Kasumi-1 (cell line): Measurements from ENCODE around the gene SMAD7.
A peak's percentile ranks its signal among the peaks of the same experiment; 100 is the strongest.

Experiments
- DNase-seq, 2 experiments: peaks; one replicate each; lab custom pipeline; 2025; lab: John Stamatoyannopoulos, UW

SMAD7 gene, protein sequence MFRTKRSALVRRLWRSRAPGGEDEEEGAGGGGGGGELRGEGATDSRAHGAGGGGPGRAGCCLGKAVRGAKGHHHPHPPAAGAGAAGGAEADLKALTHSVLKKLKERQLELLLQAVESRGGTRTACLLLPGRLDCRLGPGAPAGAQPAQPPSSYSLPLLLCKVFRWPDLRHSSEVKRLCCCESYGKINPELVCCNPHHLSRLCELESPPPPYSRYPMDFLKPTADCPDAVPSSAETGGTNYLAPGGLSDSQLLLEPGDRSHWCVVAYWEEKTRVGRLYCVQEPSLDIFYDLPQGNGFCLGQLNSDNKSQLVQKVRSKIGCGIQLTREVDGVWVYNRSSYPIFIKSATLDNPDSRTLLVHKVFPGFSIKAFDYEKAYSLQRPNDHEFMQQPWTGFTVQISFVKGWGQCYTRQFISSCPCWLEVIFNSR

DNA sequence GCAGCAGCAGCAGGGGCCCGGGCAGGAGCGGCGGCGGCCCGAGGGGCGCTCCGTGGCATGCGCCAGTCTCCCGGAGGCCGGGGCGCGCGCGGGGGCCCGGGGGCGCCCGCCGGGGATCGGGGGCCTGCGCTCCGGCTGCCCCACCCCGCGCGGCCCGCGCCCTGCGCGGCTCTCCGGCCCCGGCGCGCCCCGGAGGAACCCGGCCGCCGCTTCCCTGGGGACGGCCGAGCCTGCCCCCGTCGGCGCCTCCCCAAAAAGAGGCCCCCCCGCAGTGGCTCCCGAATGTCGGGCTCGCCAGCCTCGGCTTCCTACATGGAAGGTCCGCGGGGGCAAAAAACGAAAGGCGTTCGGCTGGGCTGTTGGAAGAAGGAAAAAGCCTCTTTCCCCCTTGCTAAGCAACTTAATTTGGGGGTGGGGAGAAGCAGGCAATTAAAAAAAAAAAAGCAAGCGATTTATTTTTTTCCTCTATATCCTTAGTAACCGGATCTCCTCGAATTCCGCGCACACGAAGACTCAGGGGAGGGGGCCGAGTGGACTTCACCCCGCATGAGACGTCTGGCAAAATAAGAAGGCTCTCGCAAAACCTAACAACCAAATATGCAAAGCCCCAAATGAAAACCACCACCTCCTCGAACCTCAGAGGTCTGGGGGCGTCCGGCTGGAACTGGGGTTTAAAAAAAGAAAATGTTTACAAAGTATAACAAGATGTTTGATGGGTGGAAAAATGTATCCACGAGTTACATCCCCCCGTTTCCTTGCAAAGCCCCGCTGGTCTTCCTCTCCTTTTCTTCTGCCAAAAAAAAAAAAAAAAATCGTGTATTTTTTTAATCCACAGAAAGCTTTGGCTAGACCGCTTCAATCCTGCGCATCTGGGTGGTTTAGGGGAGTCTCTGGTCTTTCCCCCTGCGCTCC is at the start of gene SMAD7:
SMAD7 (minus strand) TSS at position 430 of the 912 bp plus-strand sequence. CDS start 541 bp downstream, outside the sequence.
- peak in 1 of 2 experiments; percentile 33 for DNase-seq

DNA sequence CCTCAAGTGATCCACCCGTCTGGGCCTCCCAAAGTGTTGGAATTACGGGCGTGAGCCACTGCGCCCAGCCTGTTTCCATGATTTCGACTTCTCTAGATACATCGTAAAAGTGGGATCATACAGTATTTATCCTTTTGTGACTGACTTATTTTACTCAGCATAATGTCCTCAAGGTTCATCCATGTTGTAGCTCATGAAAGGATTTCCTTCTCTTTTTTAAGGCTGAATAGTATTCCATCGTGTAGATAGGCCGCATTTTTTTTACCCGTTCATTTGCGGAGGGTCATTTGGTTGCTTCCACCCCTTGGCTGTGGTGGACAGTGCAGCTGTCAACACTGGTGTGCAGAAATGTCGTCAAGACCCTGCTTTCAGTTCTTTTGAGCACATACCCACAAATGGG is 48.8 kb upstream of the SMAD7 start:
- no peak for DNase-seq

DNA sequence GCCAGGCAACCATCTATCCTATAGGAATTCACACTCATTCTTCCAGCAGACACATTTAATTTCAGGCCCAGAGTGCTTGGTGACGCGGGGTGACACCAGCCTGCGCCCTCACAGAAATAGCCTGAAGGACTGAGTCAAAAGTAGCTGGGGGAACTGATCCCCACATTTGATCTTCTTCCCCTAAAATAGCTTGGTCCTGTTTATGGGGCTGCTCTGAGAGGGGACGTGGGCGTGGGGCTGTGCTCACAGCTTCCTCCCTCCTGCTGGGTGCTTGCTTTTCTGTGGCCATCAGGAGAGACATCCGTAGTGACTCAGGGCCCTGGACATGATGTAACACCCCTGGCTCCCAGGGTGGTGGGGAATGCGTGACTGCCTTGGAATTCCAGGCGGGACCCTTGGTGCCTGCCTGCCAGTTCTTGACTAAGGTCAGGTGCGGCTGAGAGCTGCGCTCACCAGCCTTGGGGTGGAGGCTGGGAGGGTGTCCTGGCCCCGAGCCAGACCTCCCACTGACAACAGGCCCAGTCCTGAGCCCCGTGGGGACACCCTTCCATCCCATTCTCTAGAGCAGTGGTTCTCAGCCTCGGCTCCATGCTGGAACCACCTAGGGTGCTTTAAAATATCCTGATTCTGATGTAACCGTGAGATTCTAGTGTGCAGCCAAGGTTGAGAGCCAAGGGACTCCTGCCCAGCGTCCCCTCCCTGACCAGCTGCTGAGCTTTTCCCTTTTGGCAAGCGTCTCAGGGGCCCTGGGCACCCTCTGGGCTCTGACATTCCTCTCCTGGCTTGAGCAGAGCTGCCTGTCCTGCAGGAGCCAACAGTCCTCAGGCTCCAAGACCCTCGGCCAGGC is 47.4 kb upstream of the SMAD7 start:
- no peak for DNase-seq

DNA sequence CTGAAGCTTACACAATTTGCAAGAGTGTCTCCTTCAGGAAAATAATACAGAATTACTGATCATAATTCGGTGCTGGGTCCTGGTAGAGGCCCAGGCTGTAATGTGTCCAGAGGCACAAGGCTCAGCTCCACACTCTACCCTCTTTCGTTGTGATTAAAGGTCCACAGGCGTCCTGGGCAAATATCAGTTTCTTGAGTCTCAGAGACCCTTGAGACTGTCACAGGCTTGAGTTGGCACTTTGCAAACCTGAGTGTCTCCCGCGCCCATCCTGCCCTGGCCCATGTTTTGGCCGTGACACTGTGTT is 46.9 kb upstream of the SMAD7 start:
- DNase-seq, result no peak

DNA sequence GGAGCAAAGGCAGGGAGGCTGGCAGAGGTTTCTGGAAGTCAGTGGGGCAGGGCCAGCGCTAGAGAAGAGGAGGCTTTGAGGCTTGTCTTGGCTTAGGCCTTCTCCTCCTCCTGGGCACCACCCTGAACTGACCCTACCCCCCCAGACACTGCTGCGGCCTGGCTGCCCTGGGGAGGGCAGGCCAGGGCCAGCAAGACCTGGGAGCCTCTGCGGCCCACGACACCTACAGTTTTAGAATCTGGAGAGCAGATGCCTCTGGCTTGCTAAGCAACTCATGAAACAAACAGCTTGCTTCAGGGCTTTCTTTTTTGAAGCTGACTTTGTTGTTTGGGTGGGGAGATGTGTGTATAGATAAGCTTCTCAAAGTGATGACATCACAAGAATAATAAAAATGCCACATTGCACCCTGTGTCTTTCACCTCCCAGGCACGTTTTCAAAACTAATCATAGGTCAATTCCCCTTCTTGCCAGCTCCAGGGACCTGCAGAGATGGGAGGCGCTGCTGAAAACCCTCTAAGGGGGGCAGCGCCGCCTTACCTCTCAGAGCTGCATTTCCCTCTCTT is 46.2 kb upstream of the SMAD7 start:
- no peak for DNase-seq

DNA sequence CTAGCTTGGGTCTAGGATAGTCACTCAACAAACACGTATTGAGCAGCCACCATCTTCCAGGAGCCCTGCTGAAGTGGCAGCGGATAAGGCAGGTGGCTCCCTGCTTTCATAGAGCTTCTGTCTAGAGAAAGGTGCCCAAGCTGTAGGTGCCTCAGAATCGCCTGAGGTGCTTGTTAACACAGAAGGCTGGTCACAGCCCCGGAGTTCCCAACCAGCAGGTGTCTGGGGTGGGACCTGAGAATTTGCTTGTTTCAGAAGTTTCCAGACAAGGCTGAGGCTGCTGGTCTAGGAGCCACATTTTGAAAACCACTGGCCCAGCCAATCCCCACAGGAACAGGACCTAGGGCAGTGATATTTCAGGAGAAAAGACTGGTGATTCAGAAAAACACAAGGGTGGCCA is 45.3 kb upstream of the SMAD7 start:
- DNase-seq, result no peak

DNA sequence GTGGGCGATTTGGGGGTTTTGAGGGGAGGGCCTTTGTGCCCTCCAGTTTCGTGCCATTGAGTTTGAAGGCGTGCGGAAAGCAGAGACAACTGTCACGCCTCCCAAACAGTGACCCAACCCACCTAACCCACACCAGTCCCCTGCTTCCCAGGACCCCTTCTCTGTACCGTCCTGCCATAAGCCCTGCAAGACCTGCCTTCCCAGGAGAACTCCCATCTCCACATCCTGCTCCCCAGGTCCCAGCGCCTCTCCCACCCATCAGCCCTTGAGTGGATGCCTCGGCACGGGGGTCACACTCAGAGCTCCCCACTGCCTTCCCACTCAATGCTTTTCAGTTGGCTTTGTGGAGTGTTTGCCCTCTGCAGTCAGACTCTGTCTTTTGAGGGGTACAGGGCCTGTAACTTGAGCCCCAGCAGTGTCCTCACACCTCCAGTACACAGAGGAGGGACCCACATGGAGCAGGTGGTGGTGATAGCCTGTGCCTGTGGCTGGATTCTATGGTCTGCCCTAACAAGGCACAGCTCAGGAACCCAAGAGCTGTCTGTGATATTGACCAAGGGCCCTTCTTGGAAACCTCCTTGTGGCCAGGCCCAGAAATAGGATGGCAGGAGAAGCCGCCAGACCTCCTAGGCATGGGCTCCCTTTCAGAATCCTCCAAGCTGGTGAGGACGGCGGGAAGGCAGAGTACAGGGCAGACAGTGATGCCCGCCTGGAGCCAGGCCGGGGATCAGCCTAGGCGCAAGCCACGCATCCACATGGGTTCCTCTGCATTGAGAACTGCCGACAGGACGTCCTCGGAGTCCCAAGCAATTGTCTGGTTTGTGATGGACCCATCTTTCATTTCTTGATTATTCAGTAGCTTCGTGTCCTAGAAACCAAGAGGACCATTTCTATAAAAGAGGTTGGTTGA is 44.4 kb upstream of the SMAD7 start:
- no peak for DNase-seq

DNA sequence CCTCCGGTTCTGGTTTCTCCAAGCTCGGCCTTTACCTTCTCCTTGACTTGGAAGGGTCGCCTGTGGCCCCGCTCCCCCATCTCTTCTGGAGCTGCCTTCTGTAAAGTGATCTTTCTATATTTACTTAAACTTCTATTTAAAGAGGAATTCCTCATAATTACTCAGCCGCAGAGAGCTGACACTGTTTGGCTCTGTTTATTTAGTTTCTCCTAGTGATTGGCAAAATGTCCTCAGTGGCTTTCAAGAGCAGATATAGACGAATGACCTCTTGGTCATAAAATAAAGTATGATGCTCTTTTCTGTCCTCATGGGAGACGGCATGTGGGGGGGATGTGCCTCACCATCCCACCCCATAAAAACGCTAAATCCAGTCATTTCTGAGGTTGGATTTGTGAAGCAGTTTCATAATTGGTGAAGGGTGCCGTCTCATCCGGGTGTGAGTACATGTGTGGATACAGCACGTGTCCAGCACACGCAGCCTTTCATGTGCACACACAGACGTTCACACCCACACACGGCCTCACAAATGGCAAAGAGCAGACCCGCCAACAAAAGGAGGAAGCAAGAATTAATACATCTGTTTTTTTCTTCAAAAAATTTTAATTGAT is 43.4 kb upstream of the SMAD7 start:
- DNase-seq, result no peak

DNA sequence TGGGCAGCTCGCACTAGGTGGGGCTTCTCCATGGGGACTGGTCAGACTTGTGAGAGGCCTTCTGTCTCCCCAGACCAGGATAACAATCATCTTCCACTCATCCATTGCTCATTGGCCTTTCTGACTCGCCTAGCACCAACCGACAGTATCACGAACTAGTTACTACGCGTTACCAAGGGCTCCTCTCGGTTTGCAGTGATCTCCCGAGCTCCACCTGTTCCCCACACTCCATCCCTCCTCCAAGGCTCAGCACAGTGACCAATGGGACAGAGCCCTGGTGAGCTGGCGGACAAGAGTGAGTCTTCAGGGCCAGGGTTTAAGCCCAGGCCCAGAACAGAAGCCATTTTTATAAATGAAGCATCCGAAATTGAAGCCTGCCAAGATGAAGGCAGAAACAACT is 42.8 kb upstream of the SMAD7 start:
- DNase-seq, result no peak

DNA sequence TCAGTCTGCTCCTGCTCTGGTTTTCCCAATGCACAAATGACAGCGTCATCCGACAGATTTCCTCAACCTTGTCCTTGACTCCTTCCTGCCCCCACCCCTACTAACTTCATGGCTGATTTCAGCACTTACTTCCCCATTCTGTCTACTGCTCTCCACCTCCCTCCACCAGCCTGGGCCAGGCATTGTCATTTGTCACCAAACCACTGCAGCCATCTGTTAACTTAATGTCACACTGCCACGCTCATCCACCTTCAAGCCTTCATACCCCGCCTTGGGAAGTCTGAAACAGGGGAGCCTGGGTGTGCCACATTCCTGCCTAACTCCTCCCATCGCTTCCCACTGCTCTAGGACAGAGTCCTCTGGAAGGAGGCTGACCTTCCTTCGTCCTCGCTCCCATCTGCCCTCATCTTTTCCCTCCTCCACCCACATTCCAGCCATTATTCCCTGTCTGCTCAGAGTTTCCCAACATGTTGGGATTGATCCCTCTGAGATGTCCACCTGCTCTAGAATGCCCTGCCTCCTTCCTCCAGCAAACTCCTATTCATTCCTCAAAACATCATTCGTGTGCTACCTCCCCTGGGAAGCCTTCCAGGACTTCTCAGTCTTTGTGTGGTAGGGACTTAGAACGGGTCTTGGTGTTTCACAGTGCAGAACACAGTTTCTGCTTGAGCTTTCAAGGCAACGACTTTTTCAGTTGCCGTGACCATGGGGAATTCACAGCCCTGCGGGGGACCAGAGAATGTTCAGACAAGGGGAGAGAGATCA is 42.2 kb upstream of the SMAD7 start:
- peak; percentile 95 to 97 for DNase-seq

DNA sequence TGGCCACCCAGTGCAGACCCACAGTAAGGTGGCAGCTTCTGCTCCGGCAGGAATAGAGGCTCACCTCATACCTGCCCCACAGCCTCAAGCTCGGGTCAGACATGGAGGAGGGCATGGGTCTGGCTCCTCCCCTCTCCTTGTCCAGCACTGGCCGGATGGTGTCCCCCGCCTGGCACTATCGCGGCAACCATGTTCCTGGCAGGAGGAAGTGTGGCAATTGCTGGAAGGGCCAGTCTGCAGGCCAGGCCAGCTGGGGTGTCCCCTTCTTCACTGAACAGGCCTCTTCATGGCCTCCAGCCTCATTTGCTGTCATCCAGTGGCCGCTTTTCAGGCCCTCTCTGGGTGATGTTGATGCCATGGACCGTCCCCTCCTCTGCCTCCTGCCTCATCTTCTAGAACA is 41.4 kb upstream of the SMAD7 start:
- DNase-seq, result no peak

DNA sequence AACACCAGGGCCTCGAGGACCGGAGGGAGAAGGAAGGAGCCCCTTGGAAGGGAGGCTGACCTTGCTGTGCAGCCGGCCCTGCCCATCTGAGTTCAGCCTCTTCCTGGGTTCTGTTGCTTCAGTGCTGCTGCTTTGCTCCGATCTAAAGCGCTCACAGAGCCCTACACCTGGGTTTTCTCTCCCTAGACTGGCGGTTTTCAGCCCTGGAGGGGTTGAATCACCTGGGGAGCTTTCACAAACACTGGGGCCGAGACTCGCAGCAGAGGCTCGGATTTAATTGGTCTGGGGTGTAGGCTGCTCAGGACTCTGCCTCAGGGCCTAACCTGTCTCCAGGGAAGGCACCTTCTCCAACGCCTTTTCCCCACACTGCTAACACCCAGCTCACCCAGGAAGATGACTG is 40.9 kb upstream of the SMAD7 start:
- no peak for DNase-seq

DNA sequence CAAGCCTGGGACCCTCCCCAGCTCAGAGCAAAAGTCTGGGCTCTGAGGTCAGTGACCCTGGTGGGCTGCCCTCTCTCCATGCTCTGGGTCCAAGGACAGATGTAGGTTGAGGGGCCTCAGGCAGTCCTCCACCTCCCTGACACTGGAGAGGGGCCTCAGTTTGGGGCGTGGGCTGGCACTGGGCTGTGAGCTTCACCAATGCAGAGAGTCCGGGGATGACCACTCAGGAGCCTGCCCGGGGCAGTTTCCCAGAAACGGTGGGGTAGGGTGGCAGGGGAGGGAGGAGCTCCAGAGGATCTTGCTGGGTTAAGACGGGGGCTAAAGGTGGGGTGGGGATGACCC is 40.5 kb upstream of the SMAD7 start:
- no peak for DNase-seq

DNA sequence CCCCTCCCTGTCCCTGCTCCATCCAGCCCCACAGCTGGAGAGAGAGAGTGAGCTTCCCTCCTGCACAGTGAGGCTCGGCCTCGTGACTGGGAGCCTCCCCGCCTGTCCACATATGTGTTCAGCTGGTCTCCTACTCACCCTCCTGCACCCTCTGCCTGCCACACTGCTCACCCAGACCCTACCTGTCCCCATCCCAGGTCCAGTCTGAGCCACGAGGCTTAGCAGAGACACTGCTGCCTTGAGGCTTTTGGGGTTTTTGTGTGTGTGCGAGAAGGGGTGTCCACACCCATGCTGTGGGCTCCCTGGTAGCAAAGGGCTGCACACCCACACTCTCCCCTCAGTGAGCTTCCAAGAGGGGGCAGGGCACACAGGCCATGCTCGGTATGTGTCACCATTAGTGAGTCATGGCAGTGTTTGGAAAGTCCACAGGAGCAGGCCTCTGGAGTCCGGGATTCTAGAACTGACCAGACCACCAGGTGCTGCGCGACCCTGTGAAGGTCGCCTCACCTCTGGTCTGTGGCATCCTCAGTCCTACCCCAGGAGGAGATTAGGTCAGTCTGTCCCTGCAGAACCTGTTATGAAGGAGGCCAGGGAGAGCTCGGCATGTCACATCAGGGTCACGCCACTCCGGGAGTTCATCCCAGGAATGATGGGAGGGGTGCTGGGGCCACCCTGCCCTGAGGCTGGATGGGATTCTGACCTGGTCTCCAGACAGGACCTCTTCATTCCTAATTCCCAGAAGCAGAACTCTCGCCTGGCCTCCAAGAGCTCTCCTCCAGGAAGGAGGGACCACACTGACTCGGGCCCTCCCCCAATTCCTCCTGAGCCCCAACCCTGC is 39.9 kb upstream of the SMAD7 start:
- DNase-seq, result no peak

DNA sequence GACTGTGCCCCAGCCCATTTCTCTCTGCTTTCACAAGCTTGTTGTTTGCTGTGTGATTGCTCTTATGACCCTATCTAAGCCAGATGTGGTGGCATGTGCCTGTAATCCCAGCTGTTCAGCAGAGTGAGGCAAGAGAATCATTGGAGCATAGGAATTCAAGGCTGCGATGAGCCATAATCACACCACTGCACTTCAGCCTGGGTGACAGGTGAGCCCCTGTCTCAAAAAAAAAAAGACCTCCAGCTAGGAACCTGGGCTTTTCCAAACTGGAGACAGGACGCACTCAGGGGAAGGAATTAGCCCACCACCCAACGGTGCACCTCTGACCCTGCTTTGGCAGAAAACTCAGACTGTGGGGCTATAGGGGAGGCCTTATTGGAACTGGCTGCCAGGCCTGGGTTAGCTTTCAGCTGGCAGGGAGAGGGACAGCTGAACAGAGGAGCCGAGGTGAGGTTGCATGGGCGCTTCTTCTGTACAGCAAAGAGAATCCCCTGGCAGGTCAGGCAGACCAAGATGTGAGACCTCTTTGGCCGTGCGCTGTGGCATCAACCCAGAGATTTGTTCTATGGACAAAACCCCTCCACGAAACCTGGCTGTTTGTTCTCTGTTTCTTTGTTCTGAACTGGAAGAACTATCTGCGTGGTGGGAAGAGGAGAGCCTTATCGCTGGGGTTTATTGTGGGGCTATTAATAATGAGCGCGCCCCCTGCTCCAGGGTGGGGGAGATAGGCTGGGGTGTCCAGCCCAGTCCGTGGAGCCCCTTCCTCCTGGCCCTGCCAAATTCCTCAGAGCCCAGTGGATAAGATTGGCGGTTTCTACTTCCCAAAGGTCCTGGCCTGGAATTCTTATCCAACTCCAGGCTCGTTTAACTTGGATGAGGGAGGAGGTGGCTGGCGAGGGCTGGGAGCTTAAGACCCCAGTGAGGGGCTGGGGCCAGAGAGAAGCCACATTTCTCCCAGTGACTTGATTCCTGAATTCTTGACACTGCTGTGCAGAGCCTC is 38.8 kb upstream of the SMAD7 start:
- no peak for DNase-seq

DNA sequence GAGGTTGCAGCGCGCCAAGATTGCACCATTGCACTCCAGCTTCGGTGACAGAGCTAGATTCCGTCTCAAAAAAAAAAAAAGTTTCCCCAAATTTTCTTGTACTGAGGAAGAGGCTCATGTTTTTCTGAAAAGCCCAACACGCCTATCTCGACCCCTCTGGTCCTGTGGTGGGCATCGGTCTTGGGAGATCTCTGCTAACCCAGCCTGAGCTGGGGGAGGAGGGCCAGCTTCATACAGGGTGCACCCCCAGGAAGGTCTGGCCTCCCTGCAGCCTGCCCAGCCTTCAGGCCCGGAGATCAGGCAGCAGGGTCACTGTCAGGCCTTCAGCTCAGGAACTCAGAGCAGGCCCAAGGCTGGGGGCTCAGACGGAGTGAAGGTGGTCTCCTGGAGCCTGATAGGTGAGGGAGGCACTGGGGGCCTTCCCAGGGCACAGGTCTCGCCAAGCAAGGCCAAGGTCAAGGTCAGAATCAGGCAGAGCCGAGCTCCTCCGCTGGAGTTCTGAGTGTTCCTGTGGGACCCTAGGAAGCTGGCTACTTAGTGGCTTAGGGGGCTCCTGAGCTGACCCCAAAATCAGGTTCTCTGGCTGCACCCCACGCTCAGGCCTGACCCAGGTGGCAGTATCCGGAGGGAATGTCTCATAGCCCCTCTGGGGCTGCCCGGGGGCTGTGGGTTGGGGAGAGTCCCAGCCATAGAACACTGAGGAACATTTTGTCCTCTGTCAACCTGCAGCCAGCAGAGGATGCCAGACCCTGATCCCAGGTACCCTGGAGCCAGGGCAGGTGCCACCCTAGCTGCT is 37.9 kb upstream of the SMAD7 start:
- no peak for DNase-seq

DNA sequence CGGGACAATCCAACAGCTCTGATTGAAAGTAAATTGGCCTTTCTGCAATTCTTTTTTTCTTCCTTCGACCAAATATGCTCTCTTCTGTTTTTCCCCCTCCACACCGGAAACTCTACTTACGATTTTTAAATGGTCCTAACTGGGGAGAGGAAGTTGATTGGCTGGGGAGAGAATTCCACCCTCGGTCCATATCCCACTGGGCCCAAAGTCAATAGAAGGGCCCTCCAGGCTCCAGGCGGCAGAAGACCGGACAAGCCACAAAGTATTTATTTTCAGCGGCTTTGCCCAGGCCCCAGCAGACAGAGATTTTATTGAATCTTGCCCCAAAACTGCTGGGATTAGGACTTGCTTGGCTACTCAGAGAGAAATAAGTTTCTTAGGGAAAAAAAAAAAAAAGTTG is 37.1 kb upstream of the SMAD7 start:
- DNase-seq, result no peak
